Activated naive CD4-positive, alpha-beta T cell treated with anti-CD3 and anti-CD28 coated beads, Interleukin-2, amount 50 U/mL, for 72 hours (primary cell): ENCODE results near the gene SHROOM1. TPM values are rescaled to one million over a fixed set of nuclear protein-coding genes. Genes with fewer than 3 reads are reported as not detected.
A peak's percentile ranks its signal among the peaks of the same experiment; 100 is the strongest.

Experiments used
- ATAC-seq, 2 donors: fragments of 150-1000 bp; cut with Tn5 transposase; 2 replicates each; pipeline ENCODE4 v1.10.0; 2021; ENCODE audit warnings: mild to moderate bottlenecking in 2 of 2, moderate library complexity in 2 of 2
- DNase-seq, 2 donors: peaks; one replicate each; pipeline ENCODE4 v3.0.0; 2021 to 2022; ENCODE audit warnings: low spot score in 2 of 2
- H3K27ac Mint-ChIP-seq, 2 donors: one replicate each; pipeline ENCODE4 v1.8.0; 2022; ENCODE audit warnings: mild to moderate bottlenecking in 2 of 2, mixed read lengths in 2 of 2
- H3K36me3 Mint-ChIP-seq, 2 donors: one replicate each; pipeline ENCODE4 v1.8.0; 2022; ENCODE audit warnings: mixed read lengths in 2 of 2
- H3K9me3 Mint-ChIP-seq, 2 donors: one replicate each; pipeline ENCODE4 v1.8.0; 2022; ENCODE audit warnings: mixed read lengths in 2 of 2
- total RNA-seq, 2 donors: library from RNA; stranded (reverse); gene quantifications; one replicate each; pipeline ENCODE4 v1.2.3, GENCODE V29; 2022

Gene SHROOM1
- total RNA-seq, 2 donors from 2014 or later = 1.3 to 2.3 TPM

- no peak for DNase-seq
- Mint-ChIP-seq H3K9me3 (no peaks in the 10 kb centered on the region), H3K36me3 (no peaks in the 10 kb centered on the region), H3K27ac (no peak overlapping the region)
- ATAC-seq = no peak
These were observed 831 bp upstream of the SHROOM1 start for GRCh38 chr5:132831095-132831860.

- no peaks in the 10 kb centered on the region for H3K9me3 Mint-ChIP-seq
- ATAC-seq (peak; percentile 87 to 89), DNase-seq (peak; percentile 77)
- H3K36me3 Mint-ChIP-seq = no peaks in the 10 kb centered on the region
- H3K27ac Mint-ChIP-seq = peak overlapping the region in 1 of 2 donors; percentile 77
These were observed 558 bp downstream of the SHROOM1 start for GRCh38 chr5:132829742-132830435.

- no peak overlapping the region for H3K27ac Mint-ChIP-seq
- DNase-seq = no peak
- H3K9me3 Mint-ChIP-seq = no peaks in the 10 kb centered on the region
- no peak for ATAC-seq
- no peaks in the 10 kb centered on the region for H3K36me3 Mint-ChIP-seq
These were observed 1.5 kb downstream of the SHROOM1 start for GRCh38 chr5:132828846-132829494.

GRCh38 chr5:132827943-132828673, 2.3 kb downstream of the SHROOM1 start:
- Mint-ChIP-seq H3K27ac (no peak overlapping the region), H3K9me3 (no peaks in the 10 kb centered on the region), H3K36me3 (no peaks in the 10 kb centered on the region)
- DNase-seq (no peak), ATAC-seq (no peak)

- Mint-ChIP-seq H3K36me3 (no peaks in the 10 kb centered on the region), H3K9me3 (no peaks in the 10 kb centered on the region), H3K27ac (no peak overlapping the region)
- no peak for ATAC-seq
- DNase-seq = no peak
These were observed 3.9 kb downstream of the SHROOM1 start for GRCh38 chr5:132826424-132827082.

- DNase-seq = no peak
- H3K9me3 Mint-ChIP-seq = no peaks in the 10 kb centered on the region
- H3K27ac Mint-ChIP-seq = no peak overlapping the region
- peak in 1 of 2 donors; percentile 59 for ATAC-seq
- H3K36me3 Mint-ChIP-seq = no peaks in the 10 kb centered on the region
These were observed 4.5 kb downstream of the SHROOM1 start for GRCh38 chr5:132825834-132826391.

- ATAC-seq (peak in 1 of 2 donors; percentile 10), DNase-seq (no peak)
- Mint-ChIP-seq H3K36me3 (no peaks in the 10 kb centered on the region), H3K27ac (no peak overlapping the region), H3K9me3 (no peaks in the 10 kb centered on the region)
These were observed 5.2 kb downstream of the SHROOM1 start for GRCh38 chr5:132825033-132825833.

GRCh38 chr5:132824426-132824825, 6.0 kb downstream of the SHROOM1 start:
- Mint-ChIP-seq H3K9me3 (no peaks in the 10 kb centered on the region), H3K36me3 (no peaks in the 10 kb centered on the region)

GRCh38 chr5:132823481-132824050, 6.9 kb downstream of the SHROOM1 start:
- DNase-seq (no peak), ATAC-seq (no peak)
- Mint-ChIP-seq H3K36me3 (no peaks in the 10 kb centered on the region), H3K9me3 (no peaks in the 10 kb centered on the region), H3K27ac (no peak overlapping the region)

More at GRCh38 chr5:132824426-132824825, 6.0 kb downstream of the SHROOM1 start:
- ATAC-seq (no peak), DNase-seq (no peak)
- no peak overlapping the region for H3K27ac Mint-ChIP-seq

GRCh38 chr5:132822650-132823480, 7.6 kb downstream of the SHROOM1 start:
- ATAC-seq (peak in 1 of 2 donors; percentile 17), DNase-seq (no peak)
- H3K27ac Mint-ChIP-seq = no peak overlapping the region
- no peaks in the 10 kb centered on the region for H3K9me3 Mint-ChIP-seq
- H3K36me3 Mint-ChIP-seq = no peaks in the 10 kb centered on the region

GRCh38 chr5:132821791-132822190, 8.7 kb downstream of the SHROOM1 start:
- Mint-ChIP-seq H3K36me3 (no peaks in the 10 kb centered on the region), H3K27ac (no peak overlapping the region), H3K9me3 (no peaks in the 10 kb centered on the region)
- DNase-seq = no peak
- ATAC-seq = no peak

- DNase-seq (no peak), ATAC-seq (no peak)
- H3K9me3 Mint-ChIP-seq = no peaks in the 10 kb centered on the region
- no peak overlapping the region for H3K27ac Mint-ChIP-seq
- H3K36me3 Mint-ChIP-seq = no peaks in the 10 kb centered on the region
These were observed 9.1 kb downstream of the SHROOM1 start for GRCh38 chr5:132821350-132821749.

GRCh38 chr5:132820162-132820754, 10.2 kb downstream of the SHROOM1 start:
- Mint-ChIP-seq H3K36me3 (peaks cover 1% of the 10 kb centered on the region in 2 donors), H3K27ac (no peak overlapping the region), H3K9me3 (no peaks in the 10 kb centered on the region)
- ATAC-seq (peak; percentile 87 to 95), DNase-seq (peak; percentile 81 to 94)

GRCh38 chr5:132819468-132819867, 11.0 kb downstream of the SHROOM1 start:
- no peak overlapping the region for H3K27ac Mint-ChIP-seq
- ATAC-seq (no peak), DNase-seq (no peak)
- H3K9me3 Mint-ChIP-seq = no peaks in the 10 kb centered on the region
- H3K36me3 Mint-ChIP-seq = peaks cover 5% of the 10 kb centered on the region in 2 donors
